NCI-H2081 (cell line): ENCODE results near the gene ISG20L2.
A peak's percentile ranks its signal among the peaks of the same experiment; 100 is the strongest.

Experiments
- DNase-seq, 2 experiments: peaks; one replicate each; lab custom pipeline; 2025; lab: John Stamatoyannopoulos, UW

The ISG20L2 gene

GRCh38 chr1:156740741-156741480, 12.3 kb upstream of the ISG20L2 start, which contains the start of gene MRPL24:
Gene MRPL24 (minus strand): TSS chr1:156741088. CDS start chr1:156738704, 2,384 bp downstream.
- DNase-seq, result peak; percentile 99 to 100

GRCh38 chr1:156740237-156740740, 11.7 kb upstream of the ISG20L2 start:
- peak in 1 of 2 experiments; percentile 61 for DNase-seq

- no peak for DNase-seq
Measured at GRCh38 chr1:156738916-156739315, 10.3 kb upstream of the ISG20L2 start.

- DNase-seq, result no peak
Measured at GRCh38 chr1:156738407-156738806, 9.8 kb upstream of the ISG20L2 start.

GRCh38 chr1:156733989-156734584, 5.5 kb upstream of the ISG20L2 start:
- DNase-seq, result no peak

GRCh38 chr1:156727926-156728598, 504 bp downstream of the ISG20L2 start, which contains the start of gene METTL25B:
Gene METTL25B (plus strand): TSS chr1:156728469. CDS start chr1:156729105, 636 bp downstream.
- peak; percentile 88 to 93 for DNase-seq

- DNase-seq, result no peak
Measured at GRCh38 chr1:156727492-156727891, 1.1 kb downstream of the ISG20L2 start.

GRCh38 chr1:156726549-156727226, 1.9 kb downstream of the ISG20L2 start:
- DNase-seq, result peak; percentile 72 to 79

GRCh38 chr1:156725683-156726280, 2.8 kb downstream of the ISG20L2 start:
- DNase-seq, result peak; percentile 82 to 88

- DNase-seq, result no peak
Measured at GRCh38 chr1:156721535-156721934, 7.0 kb downstream of the ISG20L2 start.

- no peak for DNase-seq
Measured at GRCh38 chr1:156721131-156721530, 7.4 kb downstream of the ISG20L2 start.

- peak in 1 of 2 experiments; percentile 43 for DNase-seq
Measured at GRCh38 chr1:156717351-156717750, 11.2 kb downstream of the ISG20L2 start.

GRCh38 chr1:156714830-156715229, 13.7 kb downstream of the ISG20L2 start:
- DNase-seq, result no peak

GRCh38 chr1:156712626-156713025, 15.9 kb downstream of the ISG20L2 start:
- no peak for DNase-seq

- no peak for DNase-seq
Measured at GRCh38 chr1:156711011-156711817, 17.4 kb downstream of the ISG20L2 start.

GRCh38 chr1:156709757-156710489, 18.6 kb downstream of the ISG20L2 start:
- DNase-seq, result peak; percentile 67 to 69

- DNase-seq, result no peak
Measured at GRCh38 chr1:156709031-156709430, 19.5 kb downstream of the ISG20L2 start.

- DNase-seq, result no peak
Measured at GRCh38 chr1:156708218-156708661, 20.3 kb downstream of the ISG20L2 start.

- no peak for DNase-seq
Measured at GRCh38 chr1:156707417-156708217, 20.9 kb downstream of the ISG20L2 start.
